H1 (cell line): ENCODE measurements around the gene INPP4B. TPM values are rescaled to one million over a fixed set of nuclear protein-coding genes. Genes with fewer than 3 reads are reported as not detected.

ENCODE experiments used
- CTCF ChIA-PET: fragments of 300-600 bp; sonication (Branson Sonifier 250); formaldehyde crosslinking; loops from one replicate; lab custom pipeline; 2021; ENCODE audit not compliant: partially characterized antibody; lab: Charles Lee
- POLR2A ChIA-PET: fragments of 300-600 bp; sonication (Branson Sonifier 250); formaldehyde crosslinking; loops from one replicate; lab custom pipeline; 2021; ENCODE audit warnings: inconsistent platforms; ENCODE audit not compliant: partially characterized antibody; lab: Charles Lee
- DNase-seq, 2 experiments: peaks; one replicate each; pipeline versions ENCODE4 v3.0.0 to v3.0.0-alpha.2; 2010 to 2022; ENCODE audit warnings: low spot score in 2 of 2, low read depth in 1 of 2, mixed read lengths in 1 of 2
- FAIRE-seq: peaks from 2 replicates; lab custom pipeline; 2011; peaks lifted over from hg19 to GRCh38; lab: Jason Lieb, UNC
- H2AFZ ChIP-seq: 2 replicates; pipeline ENCODE4 v1.8.1; 2012; ENCODE audit warnings: low read length, inconsistent platforms
- H2AK5ac ChIP-seq: 2 replicates; pipeline ENCODE4 v1.6.1; 2013; ENCODE audit warnings: low read depth, low read length
- H2BK120ac ChIP-seq: replicated peaks from 2 replicates; pipeline ENCODE3; 2013; ENCODE audit warnings: low read depth, low read length, inconsistent platforms
- H2BK12ac ChIP-seq: 2 replicates; pipeline ENCODE4 v1.6.1; 2013; ENCODE audit warnings: low read depth, low read length
- H2BK15ac ChIP-seq: 2 replicates; pipeline ENCODE4 v1.6.1; 2013; ENCODE audit warnings: low read length
- H2BK20ac ChIP-seq: 2 replicates; pipeline ENCODE4 v1.6.1; 2013; ENCODE audit warnings: low read length
- H2BK5ac ChIP-seq: 2 replicates; pipeline ENCODE4 v1.6.1; 2013; ENCODE audit warnings: low read depth, low read length
- H3K14ac ChIP-seq: 2 replicates; pipeline ENCODE4 v1.6.1; 2013; ENCODE audit warnings: inconsistent platforms; ENCODE audit not compliant: insufficient read length
- H3K18ac ChIP-seq: 2 replicates; pipeline ENCODE4 v1.6.1; 2013; ENCODE audit warnings: low read length; ENCODE audit errors: extremely low read depth
- H3K23ac ChIP-seq: 2 replicates; pipeline ENCODE4 v1.6.1; 2013; ENCODE audit warnings: inconsistent platforms; ENCODE audit not compliant: insufficient read length
- H3K23me2 ChIP-seq: 2 replicates; pipeline ENCODE4 v1.6.1; 2013; ENCODE audit warnings: low read depth, low read length
- H3K27ac ChIP-seq: 2 replicates; pipeline ENCODE4 v1.6.1; 2011; ENCODE audit warnings: low read depth, low read length, inconsistent platforms
- H3K27me3 ChIP-seq, 4 experiments: replicated peaks in 1 of 4; 1 replicate in 1 of 4; 2 replicates in 3 of 4; pipeline versions ENCODE4 v1.6.1 to v1.8.1; 2011 to 2013; ENCODE audit warnings: low read length in 3 of 4, mild to moderate bottlenecking in 3 of 4, inconsistent platforms in 2 of 4, mixed read lengths in 2 of 4, moderate library complexity in 1 of 4; ENCODE audit not compliant: control insufficient read depth in 3 of 4, insufficient read depth in 3 of 4; ENCODE audit errors: extremely low read depth in 1 of 4
- H3K36me3 ChIP-seq, 4 experiments: 2 replicates each; pipeline versions ENCODE4 v1.6.1 to v1.8.1; 2011 to 2013; ENCODE audit warnings: mild to moderate bottlenecking in 4 of 4, low read length in 3 of 4, moderate library complexity in 2 of 4, control low read depth in 1 of 4, inconsistent platforms in 1 of 4; ENCODE audit not compliant: insufficient read depth in 4 of 4, control insufficient read depth in 2 of 4
- H3K4ac ChIP-seq: replicated peaks from 2 replicates; pipeline ENCODE3; 2013; ENCODE audit warnings: low read length, low read depth, mixed read lengths, inconsistent platforms; ENCODE audit not compliant: insufficient read length
- H3K4me1 ChIP-seq, 4 experiments: replicated peaks in 1 of 4; 1 replicate in 1 of 4; 2 replicates in 3 of 4; pipeline versions ENCODE4 v1.6.1 to v1.8.1; 2011 to 2013; ENCODE audit warnings: low read length in 3 of 4, inconsistent platforms in 2 of 4, mixed read lengths in 1 of 4; ENCODE audit not compliant: insufficient read depth in 4 of 4, control insufficient read depth in 3 of 4
- H3K4me2 ChIP-seq, 2 experiments: 2 replicates each; pipeline versions ENCODE4 v1.6.1 to v1.8.1; 2011 to 2013; ENCODE audit warnings: low read depth in 2 of 2, low read length in 2 of 2, control low read depth in 1 of 2, inconsistent platforms in 1 of 2, mild to moderate bottlenecking in 1 of 2; ENCODE audit not compliant: insufficient read depth in 1 of 2
- H3K4me3 ChIP-seq, 4 experiments: fragments of 200-600, 300-600 bp in 1 of 4; sonication (generic), shearing (Covaris generic), sonication (Bioruptor Twin) in 1 of 4; 2 replicates each; pipeline versions ENCODE4 v1.5.1 to v1.8.1; 2011 to 2016; ENCODE audit warnings: low read length in 4 of 4, low read depth in 3 of 4, control low read depth in 2 of 4, inconsistent platforms in 2 of 4, mild to moderate bottlenecking in 2 of 4, mixed read lengths in 1 of 4, moderate library complexity in 1 of 4; ENCODE audit not compliant: insufficient read depth in 2 of 4; ENCODE audit errors: extremely low read depth in 1 of 4
- H3K56ac ChIP-seq: replicated peaks from 2 replicates; pipeline ENCODE3; 2013; ENCODE audit warnings: low read depth, mild to moderate bottlenecking, mixed read lengths, low read length, inconsistent platforms; ENCODE audit not compliant: insufficient read length
- H3K79me1 ChIP-seq: 2 replicates; pipeline ENCODE4 v1.6.1; 2013; ENCODE audit warnings: low read depth, low read length, control low read depth
- H3K79me2 ChIP-seq, 2 experiments: 2 replicates each; pipeline versions ENCODE4 v1.6.1 to v1.8.1; 2012 to 2013; ENCODE audit warnings: low read length in 2 of 2, mild to moderate bottlenecking in 2 of 2, inconsistent platforms in 1 of 2; ENCODE audit not compliant: insufficient read depth in 2 of 2, control insufficient read depth in 1 of 2
- H3K9ac ChIP-seq, 4 experiments: replicated peaks in 1 of 4; 1 replicate in 1 of 4; 2 replicates in 3 of 4; pipeline versions ENCODE4 v1.6.1 to v1.8.1; 2011 to 2013; ENCODE audit warnings: low read depth in 3 of 4, low read length in 3 of 4, control low read depth in 2 of 4, mild to moderate bottlenecking in 2 of 4, moderate library complexity in 2 of 4, inconsistent platforms in 1 of 4; ENCODE audit errors: extremely low read depth in 1 of 4
- H3K9me3 ChIP-seq, 2 experiments: 2 replicates each; pipeline versions ENCODE4 v1.6.1 to v1.8.1; 2012 to 2013; ENCODE audit warnings: mild to moderate bottlenecking in 2 of 2, moderate library complexity in 2 of 2, control low read depth in 1 of 2, inconsistent platforms in 1 of 2, low read depth in 1 of 2, low read length in 1 of 2, mixed read lengths in 1 of 2; ENCODE audit not compliant: insufficient read depth in 2 of 2
- H4K20me1 ChIP-seq, 2 experiments: replicated peaks in 1 of 2; 2 replicates each; pipeline versions ENCODE3 to v1.8.1; 2011 to 2013; ENCODE audit warnings: inconsistent platforms in 2 of 2, low read length in 2 of 2, mild to moderate bottlenecking in 1 of 2; ENCODE audit not compliant: insufficient read depth in 2 of 2, control insufficient read depth in 1 of 2
- H4K5ac ChIP-seq: 2 replicates; pipeline ENCODE4 v1.6.1; 2013; ENCODE audit warnings: low read length, low read depth, mixed read lengths, inconsistent platforms; ENCODE audit not compliant: insufficient read length
- H4K8ac ChIP-seq: 2 replicates; pipeline ENCODE4 v1.8.0; 2013; ENCODE audit warnings: mild to moderate bottlenecking, moderate library complexity, low read length, inconsistent platforms; ENCODE audit not compliant: insufficient read depth; ENCODE audit errors: extremely low read depth
- H4K91ac ChIP-seq: replicated peaks from 2 replicates; pipeline ENCODE3; 2013; ENCODE audit warnings: low read length, mixed read lengths, inconsistent platforms; ENCODE audit not compliant: insufficient read length
- CBX8 ChIP-seq: fragments of 300-800, 300-1000 bp; sonication (generic); IDR thresholded peaks from 2 replicates; pipeline ENCODE4 v1.7.1; 2016; ENCODE audit warnings: low read depth, low read length, borderline replicate concordance
- E2F6 ChIP-seq: IDR thresholded peaks from 2 replicates; pipeline ENCODE4 v1.6.1; 2012; ENCODE audit warnings: inconsistent platforms
- FOSL1 ChIP-seq: IDR thresholded peaks from 2 replicates; pipeline ENCODE4 v1.6.1; 2011; ENCODE audit warnings: mild to moderate bottlenecking, low read depth, low read length, moderate library complexity; ENCODE audit not compliant: insufficient read depth
- MAFK ChIP-seq: IDR thresholded peaks from 2 replicates; pipeline ENCODE4 v1.6.1; 2012; ENCODE audit warnings: low read depth, mild to moderate bottlenecking, improper control_type of control experiment, low read length
- RFX5 ChIP-seq: IDR thresholded peaks from 2 replicates; pipeline ENCODE4 v1.6.1; 2011; ENCODE audit warnings: low read depth, low read length, improper control_type of control experiment, borderline replicate concordance
- SIRT6 ChIP-seq: IDR thresholded peaks from one replicate; pipeline ENCODE4 v1.7.1; 2012; ENCODE audit warnings: low read length, inconsistent platforms
- SP4 ChIP-seq: IDR thresholded peaks from 2 replicates; pipeline ENCODE4 v1.6.1; 2012; ENCODE audit warnings: low read length, inconsistent platforms
- SRF ChIP-seq: IDR thresholded peaks from 2 replicates; pipeline ENCODE4 v1.6.1; 2011; ENCODE audit warnings: mild to moderate bottlenecking, low read depth, low read length, moderate library complexity
- WGBS, 2 experiments: shearing (Covaris generic) in 1 of 2; methylation state at CpG; one replicate each; pipeline versions ENCODE4 v1.1.6 to v1.1.7; 2013 to 2015; ENCODE audit warnings: low lambda C conversion rate in 2 of 2, mixed read lengths in 2 of 2, inconsistent platforms in 1 of 2, low coverage in 1 of 2, missing lambda C conversion rate in 1 of 2; ENCODE audit not compliant: insufficient replicate concordance in 2 of 2, insufficient coverage in 1 of 2, insufficient read length in 1 of 2; ENCODE audit errors: extremely low coverage in 1 of 2, missing lambda C conversion rate in 1 of 2; 5-methylcytosine and 5-hydroxymethylcytosine counted together
- polyA plus RNA-seq, 7 experiments: library from polyadenylated mRNA; depleted of rRNA in 3 of 7; stranded (reverse) in 5 of 7; unstranded in 2 of 7; fragments of >200 nt in 5 of 7; fragments of 200-250 nt in 2 of 7; gene quantifications; 1 replicate in 5 of 7; 2 replicates in 1 of 7; 4 replicates in 1 of 7; pipeline versions ENCODE4 v1.2.1 to v1.2.3, GENCODE V29; 2011 to 2013; ENCODE audit warnings: missing spikeins in 2 of 7, mixed read lengths in 2 of 7
- total RNA-seq: library from RNA; stranded (reverse); fragmentation: NEBNext Ultra II Directional; extraction: Animal tissue kit (Norgen Biotek cat#: 25700); gene quantifications from 2 replicates; pipeline ENCODE4 v1.2.1, GENCODE V29; 2021

The INPP4B gene
- total and polyA plus RNA-seq, 2 of the 8 experiments (the other 6 are each of a cell fraction or from before 2014, with no cell fraction given): 0.11 to 0.54 TPM

- Histone ChIP-seq H2BK15ac (no peak overlapping the region), H4K5ac (no peak overlapping the region), H3K23ac (no peak overlapping the region), H3K36me3 (no peaks in the 10 kb centered on the region), H3K4me2 (no peak overlapping the region), H3K4me3 (no peak overlapping the region), H3K79me2 (no peaks in the 10 kb centered on the region), H3K9ac (no peak overlapping the region), H2BK20ac (no peak overlapping the region), H3K79me1 (no peaks in the 10 kb centered on the region), H3K23me2 (no peaks in the 10 kb centered on the region), H4K20me1 (no peaks in the 10 kb centered on the region), H3K4ac (no peak overlapping the region), H4K8ac (no peak overlapping the region), H3K14ac (no peak overlapping the region), H2AFZ (no peak overlapping the region), H3K56ac (no peak overlapping the region), H3K18ac (no peak overlapping the region), H3K9me3 (no peaks in the 10 kb centered on the region), H2BK12ac (no peak overlapping the region), H2AK5ac (no peak overlapping the region), H2BK5ac (no peak overlapping the region), H4K91ac (no peak overlapping the region), H2BK120ac (no peak overlapping the region), H3K27me3 (no peaks in the 10 kb centered on the region), H3K4me1 (no peaks in the 10 kb centered on the region), H3K27ac (no peak overlapping the region)
- DNase-seq (no peak), FAIRE-seq (no peak)
- TF ChIP-seq SP4 (no peak), SRF (no peak), FOSL1 (no peak), CBX8 (no peak), RFX5 (no peak), MAFK (no peak), E2F6 (no peak), SIRT6 (no peak)
- ChIA-PET CTCF (no interaction called here), POLR2A (no interaction called here)
- WGBS, 2 experiments: 94% methylated on average over 3 of the region's 3 CpGs; no CpG with 5 or more reads in 1 of the 2 experiments
Observed at GRCh38 chr4:142095886-142096605, 750.1 kb downstream of the INPP4B start.
